SK-N-SH treated with all-trans-retinoic acid at 6 μM for 48 hours (cell line): ENCODE data around the gene HSPA4.

Experiments used
- ARNTL ChIP-seq: fragments of 450-650 bp; formaldehyde crosslinking; IDR thresholded peaks from 2 replicates; pipeline ENCODE4 v1.5.0; 2020; ENCODE audit warnings: low read depth, mild to moderate bottlenecking, moderate library complexity, borderline replicate concordance
- BACH2 ChIP-seq: fragments of 250-450 bp; sonication (Bioruptor Pico); IDR thresholded peaks from 2 replicates; pipeline ENCODE4 v1.9.0; 2021; ENCODE audit warnings: mild to moderate bottlenecking, borderline replicate concordance
- CREB5 ChIP-seq: fragments of 250-450 bp; sonication (Bioruptor Pico); IDR thresholded peaks from 2 replicates; pipeline ENCODE4 v1.5.1; 2020; ENCODE audit warnings: low read depth, mild to moderate bottlenecking, moderate library complexity
- CSDC2 ChIP-seq: fragments of 250-450 bp; sonication (Bioruptor Pico); IDR thresholded peaks from 2 replicates; pipeline ENCODE4 v1.5.0; 2020; ENCODE audit warnings: mild to moderate bottlenecking, moderate library complexity
- ESRRG ChIP-seq: fragments of 250-450 bp; sonication (Bioruptor Pico); IDR thresholded peaks from 2 replicates; pipeline ENCODE4 v1.6.1; 2021; ENCODE audit warnings: mild to moderate bottlenecking
- ISL1 ChIP-seq: fragments of 250-450 bp; sonication (Bioruptor Pico); IDR thresholded peaks from 2 replicates; pipeline ENCODE4 v2.1.2; 2022; ENCODE audit warnings: mild to moderate bottlenecking, moderate library complexity
- PATZ1 ChIP-seq: fragments of 250-450 bp; sonication (Bioruptor Pico); IDR thresholded peaks from 2 replicates; pipeline ENCODE4 v1.8.0; 2020; ENCODE audit warnings: mild to moderate bottlenecking, moderate library complexity, borderline replicate concordance
- PPARA ChIP-seq: fragments of 250-450 bp; sonication (Bioruptor Pico); IDR thresholded peaks from 2 replicates; pipeline ENCODE4 v1.5.0; 2020; ENCODE audit warnings: mild to moderate bottlenecking, borderline replicate concordance
- RARB ChIP-seq: fragments of 250-450 bp; sonication (Bioruptor Pico); IDR thresholded peaks from 2 replicates; pipeline ENCODE4 v1.8.0; 2021; ENCODE audit warnings: mild to moderate bottlenecking, moderate library complexity
- SNAI2 ChIP-seq: fragments of 250-450 bp; sonication (Bioruptor Pico); IDR thresholded peaks from 2 replicates; pipeline ENCODE4 v1.5.0; 2020; ENCODE audit warnings: mild to moderate bottlenecking, moderate library complexity
- ZFP3 ChIP-seq: fragments of 250-450 bp; sonication (Bioruptor Pico); IDR thresholded peaks from 2 replicates; pipeline ENCODE4 v1.5.0; 2020; ENCODE audit warnings: mild to moderate bottlenecking, moderate library complexity
- ZFP30 ChIP-seq: fragments of 450-650 bp; formaldehyde crosslinking; IDR thresholded peaks from 2 replicates; pipeline ENCODE4 v1.5.0; 2022; ENCODE audit warnings: mild to moderate bottlenecking, moderate library complexity
- ZNF565 ChIP-seq: fragments of 450-650 bp; formaldehyde crosslinking; conservative IDR thresholded peaks from 2 replicates; pipeline ENCODE4 v1.5.0; 2020; ENCODE audit warnings: low read depth, mild to moderate bottlenecking, moderate library complexity

GRCh38 chr5:133111299-133111698 lies 59.5 kb downstream of the HSPA4 start:
- TF ChIP-seq CREB5 (CRISPR knock-in tag), result no peak
- TF ChIP-seq RARB (CRISPR knock-in tag), result no peak
- no peak for TF ChIP-seq ZFP30
- no peak for TF ChIP-seq ZNF565 (CRISPR knock-in tag)
- no peak for TF ChIP-seq PATZ1 (CRISPR knock-in tag)
- no peak for TF ChIP-seq CSDC2 (CRISPR knock-in tag)
- TF ChIP-seq ESRRG (CRISPR knock-in tag), result no peak
- TF ChIP-seq SNAI2 (CRISPR knock-in tag), result no peak
- no peak for TF ChIP-seq ARNTL (CRISPR knock-in tag)
- TF ChIP-seq PPARA, result no peak
- TF ChIP-seq ISL1 (CRISPR knock-in tag), result no peak
- no peak for TF ChIP-seq ZFP3
- TF ChIP-seq BACH2 (CRISPR knock-in tag), result no peak
